WTC11 (cell line): ENCODE measurements around the gene IFNE. TPM values are rescaled to one million over a fixed set of nuclear protein-coding genes. Genes with fewer than 3 reads are reported as not detected.

Source experiments
- ATAC-seq: fragments of 200-7000 bp; cut with Tn5 transposase; 2 replicates; pipeline ENCODE4 v1.10.0; 2021; ENCODE audit warnings: mild to moderate bottlenecking, moderate library complexity
- CTCF ChIA-PET: fragments of 300-600 bp; sonication (Branson Sonifier 250); formaldehyde crosslinking; loops from one replicate; lab custom pipeline; 2021; ENCODE audit warnings: antibody characterized with exemption; lab: Charles Lee
- POLR2A ChIA-PET: fragments of 350-600 bp; sonication (Branson Sonifier 250); formaldehyde crosslinking; loops from one replicate; lab custom pipeline; 2021; ENCODE audit warnings: antibody characterized with exemption; lab: Charles Lee
- DNase-seq: peaks from one replicate; pipeline ENCODE4 v3.0.0; 2021; ENCODE audit warnings: low spot score
- H3K27ac Mint-ChIP-seq: 2 replicates; pipeline ENCODE4 v1.8.0; 2021; ENCODE audit warnings: mixed read lengths
- H3K27me3 Mint-ChIP-seq: 2 replicates; pipeline ENCODE4 v1.8.0; 2021; ENCODE audit warnings: low read depth, mild to moderate bottlenecking, moderate library complexity, mixed read lengths
- H3K36me3 Mint-ChIP-seq: 2 replicates; pipeline ENCODE4 v1.8.0; 2021; ENCODE audit warnings: mixed read lengths
- H3K4me1 Mint-ChIP-seq: 2 replicates; pipeline ENCODE4 v1.8.0; 2022; ENCODE audit warnings: mixed read lengths
- H3K4me3 Mint-ChIP-seq: 2 replicates; pipeline ENCODE4 v1.8.0; 2021; ENCODE audit warnings: mild to moderate bottlenecking, moderate library complexity, mixed read lengths
- H3K9me3 Mint-ChIP-seq: 2 replicates; pipeline ENCODE4 v1.8.0; 2021; ENCODE audit warnings: mixed read lengths
- ARID4B ChIP-seq: sonication (generic); formaldehyde crosslinking; IDR thresholded peaks from 2 replicates; pipeline ENCODE4 v1.8.0; 2023; ENCODE audit warnings: missing genetic modification reagents, mild to moderate bottlenecking, borderline replicate concordance
- CDX4 ChIP-seq: fragments of 250-450 bp; sonication (Bioruptor Pico); IDR thresholded peaks from 2 replicates; pipeline ENCODE4 v1.9.0; 2021; ENCODE audit warnings: moderate library complexity, mild to moderate bottlenecking, inconsistent platforms, borderline replicate concordance
- CTCF ChIP-seq: fragments of 200-600 bp; IDR thresholded peaks from 2 replicates; pipeline ENCODE4 v1.8.0; 2022; ENCODE audit warnings: antibody characterized with exemption
- PRDM15 ChIP-seq: sonication (generic); formaldehyde crosslinking; IDR thresholded peaks from 2 replicates; pipeline ENCODE4 v1.8.0; 2022; ENCODE audit warnings: missing genetic modification reagents
- SOX15 ChIP-seq: fragments of 250-450 bp; sonication (Bioruptor Pico); IDR thresholded peaks from 2 replicates; pipeline ENCODE4 v1.9.0; 2021; ENCODE audit warnings: mild to moderate bottlenecking
- TCF7 ChIP-seq: sonication (generic); formaldehyde crosslinking; IDR thresholded peaks from 2 replicates; pipeline ENCODE4 v1.8.0; 2022; ENCODE audit warnings: mild to moderate bottlenecking, low read depth, missing genetic modification reagents, moderate library complexity
- TEAD4 ChIP-seq: sonication (generic); formaldehyde crosslinking; IDR thresholded peaks from 2 replicates; pipeline ENCODE4 v1.8.0; 2022; ENCODE audit warnings: mild to moderate bottlenecking, missing genetic modification reagents
- ZNF396 ChIP-seq: fragments of 250-450 bp; sonication (Bioruptor Pico); IDR thresholded peaks from 2 replicates; pipeline ENCODE4 v1.8.0; 2021; ENCODE audit warnings: mild to moderate bottlenecking, moderate library complexity, borderline replicate concordance
- total RNA-seq: library from RNA; stranded (reverse); gene quantifications from 3 replicates; pipeline ENCODE4 v1.2.3, GENCODE V29; 2021
- TF ChIP-seq, protein P1 (sequence below): sonication (generic); formaldehyde crosslinking; IDR thresholded peaks from 2 replicates; pipeline ENCODE4 v1.8.1; 2023; ENCODE audit warnings: mild to moderate bottlenecking, missing genetic modification reagents
- TF ChIP-seq, protein P2 (sequence below): sonication (generic); formaldehyde crosslinking; IDR thresholded peaks from 2 replicates; pipeline ENCODE4 v1.8.1; 2022; ENCODE audit warnings: low read depth, missing genetic modification reagents, borderline replicate concordance
- TF ChIP-seq, protein P3 (sequence below): sonication (generic); formaldehyde crosslinking; IDR thresholded peaks from 2 replicates; pipeline ENCODE4 v1.8.1; 2023; ENCODE audit warnings: mild to moderate bottlenecking, moderate library complexity, missing genetic modification reagents
- TF ChIP-seq, protein P4 (sequence below): sonication (generic); formaldehyde crosslinking; IDR thresholded peaks from 2 replicates; pipeline ENCODE4 v1.8.1; 2023; ENCODE audit warnings: mild to moderate bottlenecking, missing genetic modification reagents, moderate library complexity

IFNE gene
- total RNA-seq, 1 experiment from 2014 or later, result 0.11 TPM

GRCh38 chr9:21452681-21453080, 29.4 kb downstream of the IFNE start (continued):
- TF ChIP-seq TCF7 (CRISPR knock-in tag) (no peak), ZNF396 (CRISPR knock-in tag) (no peak), ARID4B (CRISPR knock-in tag) (no peak), CDX4 (CRISPR knock-in tag) (no peak)
- TF ChIP-seq, protein P1, sequence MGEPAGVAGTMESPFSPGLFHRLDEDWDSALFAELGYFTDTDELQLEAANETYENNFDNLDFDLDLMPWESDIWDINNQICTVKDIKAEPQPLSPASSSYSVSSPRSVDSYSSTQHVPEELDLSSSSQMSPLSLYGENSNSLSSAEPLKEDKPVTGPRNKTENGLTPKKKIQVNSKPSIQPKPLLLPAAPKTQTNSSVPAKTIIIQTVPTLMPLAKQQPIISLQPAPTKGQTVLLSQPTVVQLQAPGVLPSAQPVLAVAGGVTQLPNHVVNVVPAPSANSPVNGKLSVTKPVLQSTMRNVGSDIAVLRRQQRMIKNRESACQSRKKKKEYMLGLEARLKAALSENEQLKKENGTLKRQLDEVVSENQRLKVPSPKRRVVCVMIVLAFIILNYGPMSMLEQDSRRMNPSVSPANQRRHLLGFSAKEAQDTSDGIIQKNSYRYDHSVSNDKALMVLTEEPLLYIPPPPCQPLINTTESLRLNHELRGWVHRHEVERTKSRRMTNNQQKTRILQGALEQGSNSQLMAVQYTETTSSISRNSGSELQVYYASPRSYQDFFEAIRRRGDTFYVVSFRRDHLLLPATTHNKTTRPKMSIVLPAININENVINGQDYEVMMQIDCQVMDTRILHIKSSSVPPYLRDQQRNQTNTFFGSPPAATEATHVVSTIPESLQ (CRISPR knock-in tag), result no peak
- TF ChIP-seq, protein P2, sequence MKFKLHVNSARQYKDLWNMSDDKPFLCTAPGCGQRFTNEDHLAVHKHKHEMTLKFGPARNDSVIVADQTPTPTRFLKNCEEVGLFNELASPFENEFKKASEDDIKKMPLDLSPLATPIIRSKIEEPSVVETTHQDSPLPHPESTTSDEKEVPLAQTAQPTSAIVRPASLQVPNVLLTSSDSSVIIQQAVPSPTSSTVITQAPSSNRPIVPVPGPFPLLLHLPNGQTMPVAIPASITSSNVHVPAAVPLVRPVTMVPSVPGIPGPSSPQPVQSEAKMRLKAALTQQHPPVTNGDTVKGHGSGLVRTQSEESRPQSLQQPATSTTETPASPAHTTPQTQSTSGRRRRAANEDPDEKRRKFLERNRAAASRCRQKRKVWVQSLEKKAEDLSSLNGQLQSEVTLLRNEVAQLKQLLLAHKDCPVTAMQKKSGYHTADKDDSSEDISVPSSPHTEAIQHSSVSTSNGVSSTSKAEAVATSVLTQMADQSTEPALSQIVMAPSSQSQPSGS (CRISPR knock-in tag), result no peak
- TF ChIP-seq, protein P3, sequence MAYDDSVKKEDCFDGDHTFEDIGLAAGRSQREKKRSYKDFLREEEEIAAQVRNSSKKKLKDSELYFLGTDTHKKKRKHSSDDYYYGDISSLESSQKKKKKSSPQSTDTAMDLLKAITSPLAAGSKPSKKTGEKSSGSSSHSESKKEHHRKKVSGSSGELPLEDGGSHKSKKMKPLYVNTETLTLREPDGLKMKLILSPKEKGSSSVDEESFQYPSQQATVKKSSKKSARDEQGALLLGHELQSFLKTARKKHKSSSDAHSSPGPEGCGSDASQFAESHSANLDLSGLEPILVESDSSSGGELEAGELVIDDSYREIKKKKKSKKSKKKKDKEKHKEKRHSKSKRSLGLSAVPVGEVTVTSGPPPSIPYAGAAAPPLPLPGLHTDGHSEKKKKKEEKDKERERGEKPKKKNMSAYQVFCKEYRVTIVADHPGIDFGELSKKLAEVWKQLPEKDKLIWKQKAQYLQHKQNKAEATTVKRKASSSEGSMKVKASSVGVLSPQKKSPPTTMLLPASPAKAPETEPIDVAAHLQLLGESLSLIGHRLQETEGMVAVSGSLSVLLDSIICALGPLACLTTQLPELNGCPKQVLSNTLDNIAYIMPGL (CRISPR knock-in tag), result no peak
- TF ChIP-seq, all 79 proteins: peak for 0

DNA sequence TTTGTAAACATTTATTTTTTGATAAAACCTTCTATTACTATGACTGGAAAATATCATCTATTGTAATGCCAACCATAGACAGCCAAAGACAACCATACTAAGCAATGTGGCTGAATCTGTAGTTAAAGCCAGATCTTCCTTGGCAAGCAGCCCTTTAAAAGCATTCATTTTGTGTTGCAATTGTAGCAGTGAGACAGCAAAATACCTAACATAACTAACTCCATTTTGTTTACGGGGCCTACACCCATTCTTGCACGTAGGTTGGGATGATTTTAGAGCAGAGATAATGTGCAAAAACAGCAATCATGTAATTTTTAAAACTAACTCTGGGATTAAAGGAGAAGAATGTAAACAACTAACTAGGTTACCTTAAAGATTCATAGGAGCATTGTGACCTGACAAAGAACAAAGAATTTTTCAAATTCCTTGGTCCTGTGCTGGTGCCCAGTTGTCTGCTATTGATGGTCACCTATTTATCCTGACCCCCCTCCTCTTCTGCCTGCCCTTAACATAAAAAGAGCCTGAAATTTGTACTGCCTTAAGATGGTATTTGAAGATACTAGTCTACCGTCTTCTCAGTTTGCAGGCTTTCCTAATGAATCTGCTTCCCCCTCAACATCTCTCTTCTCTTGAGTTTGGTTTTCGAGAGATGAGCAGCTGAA, 31.2 kb downstream of the IFNE start:
- DNase-seq (no peak), ATAC-seq (peak; percentile 25; the same call in 1 of the 2 replicates)
- no peak overlapping the region for H3K4me3 Mint-ChIP-seq
- ChIA-PET CTCF (no interaction called here), POLR2A (no interaction called here)
- no peak overlapping the region for H3K27ac Mint-ChIP-seq
- peaks cover 15% of the 10 kb centered on the region for H3K4me1 Mint-ChIP-seq
- no peaks in the 10 kb centered on the region; the same call in 1 of the 2 replicates for H3K27me3 Mint-ChIP-seq
- H3K36me3 Mint-ChIP-seq, result no peaks in the 10 kb centered on the region
- no peaks in the 10 kb centered on the region for H3K9me3 Mint-ChIP-seq
- TF ChIP-seq ARID4B (CRISPR knock-in tag), result no peak
- no peak for TF ChIP-seq PRDM15
- TF ChIP-seq SOX15 (CRISPR knock-in tag), result no peak
- no peak for TF ChIP-seq TEAD4 (CRISPR knock-in tag)
- TF ChIP-seq, protein P4, sequence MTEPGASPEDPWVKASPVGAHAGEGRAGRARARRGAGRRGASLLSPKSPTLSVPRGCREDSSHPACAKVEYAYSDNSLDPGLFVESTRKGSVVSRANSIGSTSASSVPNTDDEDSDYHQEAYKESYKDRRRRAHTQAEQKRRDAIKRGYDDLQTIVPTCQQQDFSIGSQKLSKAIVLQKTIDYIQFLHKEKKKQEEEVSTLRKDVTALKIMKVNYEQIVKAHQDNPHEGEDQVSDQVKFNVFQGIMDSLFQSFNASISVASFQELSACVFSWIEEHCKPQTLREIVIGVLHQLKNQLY, result no peak
- no peak for TF ChIP-seq CTCF
